Transverse colon (tissue), 4 donors: Measurements from ENCODE around the gene PRG3. TPM values are rescaled to one million over a fixed set of nuclear protein-coding genes. Genes with fewer than 3 reads are reported as not detected.

ENCODE experiments used
- DNase-seq: peaks from one replicate; pipeline ENCODE4 v3.0.0-alpha.2; 2019
- H3K27ac ChIP-seq, 4 donors: fragments of 200-600 bp; sonication (generic); 2 replicates each; pipeline ENCODE4 v1.5.1; 2016 to 2018; ENCODE audit warnings: inconsistent platforms in 4 of 4
- H3K27me3 ChIP-seq: fragments of 200-600 bp; sonication (generic); 2 replicates; pipeline ENCODE4 v1.5.1; 2017; ENCODE audit warnings: inconsistent platforms
- H3K36me3 ChIP-seq, 4 donors: fragments of 200-600 bp; sonication (generic); 2 replicates each; pipeline ENCODE4 v1.5.1; 2017 to 2019; ENCODE audit warnings: inconsistent platforms in 4 of 4
- H3K4me1 ChIP-seq, 4 donors: fragments of 200-600 bp; sonication (generic); 2 replicates each; pipeline ENCODE4 v1.5.1; 2017 to 2020; ENCODE audit warnings: inconsistent platforms in 4 of 4
- H3K4me3 ChIP-seq, 4 donors: fragments of 200-600 bp; sonication (generic); 1 replicate in 1 of 4; 2 replicates in 3 of 4; pipeline versions ENCODE4 v1.5.1 to v1.6.1; 2017 to 2019; ENCODE audit warnings: inconsistent platforms in 4 of 4
- H3K9me3 ChIP-seq, 2 donors: fragments of 200-600 bp; sonication (generic); 2 replicates each; pipeline ENCODE4 v1.5.1; 2017 to 2019; ENCODE audit warnings: inconsistent platforms in 2 of 2
- CTCF ChIP-seq, 5 experiments: fragments of 200-600 bp in 3 of 5; fragments of 450-650 bp in 2 of 5; sonication (generic) in 3 of 5; IDR thresholded peaks; 1 replicate in 2 of 5; 2 replicates in 3 of 5; pipeline ENCODE4 v1.5.1; 2016 to 2017; ENCODE audit warnings: antibody characterized with exemption in 5 of 5, inconsistent platforms in 3 of 5, mild to moderate bottlenecking in 2 of 5, moderate library complexity in 1 of 5
- EP300 ChIP-seq: sonication (generic); formaldehyde crosslinking; IDR thresholded peaks from one replicate; pipeline ENCODE4 v1.6.1; 2017; ENCODE audit warnings: antibody characterized with exemption, low read depth
- POLR2A ChIP-seq: fragments of 450-650 bp; IDR thresholded peaks from one replicate; pipeline ENCODE4 v1.6.1; 2016; ENCODE audit warnings: antibody characterized with exemption, mild to moderate bottlenecking, moderate library complexity
- POLR2AphosphoS5 ChIP-seq, 3 donors: sonication (generic); formaldehyde crosslinking; IDR thresholded peaks; one replicate each; pipeline ENCODE4 v1.6.1; 2016; ENCODE audit warnings: antibody characterized with exemption in 3 of 3
- WGBS, 2 donors: methylation state at CpG; one replicate each; pipeline ENCODE4 v1.1.5; 2018; ENCODE audit warnings: low coverage in 1 of 2; 5-methylcytosine and 5-hydroxymethylcytosine counted together
- in situ Hi-C, 4 donors: fragments of 200-750 bp; cut with MboI; loops; one replicate each; pipeline versions ENCODE4 v1.15.0 to v1.15.1; 2017; ENCODE audit warnings: low sequenced_read_pairs in 3 of 4, low pct_ligation_motif_present in 1 of 4, low pct_unique_long_range_greater_than_20kb in 1 of 4
- intact Hi-C: fragments of 100-400 bp; cut with DNase I; formaldehyde crosslinking; loops from one replicate; pipeline ENCODE4 v1.15.1; 2023; ENCODE audit warnings: low total_unique reads
- total RNA-seq, 4 donors: library from RNA; depleted of rRNA; stranded (reverse); fragments of >200 nt; gene quantifications; one replicate each; pipeline ENCODE4 v1.1.0, GENCODE V29; 2016

Gene PRG3
- total RNA-seq, 4 donors from 2014 or later, result not detected

GRCh38 chr11:57409321-57410100, 28.6 kb upstream of the PRG3 start:
- in situ Hi-C loops, result no loop called here
- intact Hi-C loops, result no loop called here
- WGBS, 2 donors, result 97 to 100% methylated on average over 1 to 18 of the region's 18 CpGs

GRCh38 chr11:57408771-57409170, 27.8 kb upstream of the PRG3 start:
- in situ Hi-C loops (no loop called here), intact Hi-C loops (no loop called here)
- no peak for DNase-seq
- no peaks in the 10 kb centered on the region for H3K9me3 ChIP-seq
- no peaks in the 10 kb centered on the region for H3K36me3 ChIP-seq
- H3K4me3 ChIP-seq, result no peak overlapping the region
- H3K4me1 ChIP-seq, result peaks cover 0 to 7% (median 0%) of the 10 kb centered on the region in 4 donors
- no peaks in the 10 kb centered on the region for H3K27me3 ChIP-seq
- WGBS, 2 donors, result 61% methylated on average over 2 of the region's 2 CpGs; no CpG with 5 or more reads in 1 of the 2 donors
- TF ChIP-seq EP300 (no peak), POLR2AphosphoS5 (IDR thresholded peaks at IDR 0.05) (no peak), CTCF (IDR thresholded peaks at IDR 0.05) (no peak), POLR2A (no peak)
- no peak overlapping the region for H3K27ac ChIP-seq

More at GRCh38 chr11:57409321-57410100, 28.6 kb upstream of the PRG3 start:
- TF ChIP-seq CTCF (IDR thresholded peaks at IDR 0.05), result no peak
- TF ChIP-seq POLR2A, result no peak
- TF ChIP-seq EP300, result no peak
- TF ChIP-seq POLR2AphosphoS5 (IDR thresholded peaks at IDR 0.05), result no peak
- H3K4me3 ChIP-seq, result no peak overlapping the region
- DNase-seq, result no peak
- no peaks in the 10 kb centered on the region for H3K36me3 ChIP-seq
- peaks cover 0 to 7% (median 0%) of the 10 kb centered on the region in 4 donors for H3K4me1 ChIP-seq
- H3K9me3 ChIP-seq, result no peaks in the 10 kb centered on the region
- no peaks in the 10 kb centered on the region for H3K27me3 ChIP-seq
- no peak overlapping the region for H3K27ac ChIP-seq

DNA sequence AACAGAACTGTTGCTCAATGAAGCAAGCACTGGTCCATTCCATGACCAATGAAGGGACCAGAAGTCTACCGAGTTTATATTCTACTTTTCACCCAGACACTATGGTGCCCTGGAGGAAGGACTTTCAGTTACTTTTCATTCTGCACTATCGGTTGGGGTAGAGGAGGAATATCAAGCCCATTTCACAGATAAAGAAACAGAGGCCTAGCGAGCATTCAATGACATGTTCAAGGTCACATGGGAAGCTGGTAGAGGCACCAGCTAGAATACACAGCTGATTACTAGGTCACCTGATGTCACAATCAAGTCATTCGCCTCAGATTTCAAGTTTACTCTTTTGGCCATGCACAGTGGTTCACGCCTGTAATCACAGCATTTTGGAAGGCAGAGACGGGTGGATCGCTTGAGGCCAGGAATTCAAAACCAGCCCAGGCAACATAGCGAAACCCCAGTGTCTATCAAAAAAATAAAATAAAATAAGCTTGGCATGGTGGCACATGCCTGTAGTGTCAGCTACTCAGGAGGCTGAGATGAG, 27.1 kb upstream of the PRG3 start:
- in situ Hi-C loops, result no loop called here
- no peak overlapping the region for H3K4me3 ChIP-seq
- no peak for DNase-seq
- H3K27ac ChIP-seq, result no peak overlapping the region
- TF ChIP-seq EP300 (no peak), CTCF (IDR thresholded peaks at IDR 0.05) (no peak), POLR2AphosphoS5 (IDR thresholded peaks at IDR 0.05) (no peak), POLR2A (no peak)
- 91 to 92% methylated on average over 7 to 8 of the region's 8 CpGs for WGBS, 2 donors
- H3K9me3 ChIP-seq, result no peaks in the 10 kb centered on the region
- no peaks in the 10 kb centered on the region for H3K36me3 ChIP-seq
- H3K27me3 ChIP-seq, result no peaks in the 10 kb centered on the region
- intact Hi-C loops, result no loop called here
- H3K4me1 ChIP-seq, result peaks cover 0 to 7% (median 0%) of the 10 kb centered on the region in 4 donors

GRCh38 chr11:57407010-57407920, 26.3 kb upstream of the PRG3 start:
- H3K4me1 ChIP-seq, result peaks cover 0 to 7% (median 0%) of the 10 kb centered on the region in 4 donors
- no peak overlapping the region for H3K27ac ChIP-seq
- no peak for DNase-seq
- no peaks in the 10 kb centered on the region for H3K9me3 ChIP-seq
- in situ Hi-C loops (no loop called here), intact Hi-C loops (no loop called here)
- H3K4me3 ChIP-seq, result no peak overlapping the region
- WGBS, 2 donors, result 90% methylated on average over 9 of the region's 9 CpGs; no CpG with 5 or more reads in 1 of the 2 donors
- TF ChIP-seq EP300 (no peak), CTCF (IDR thresholded peaks at IDR 0.05) (no peak), POLR2A (no peak), POLR2AphosphoS5 (IDR thresholded peaks at IDR 0.05) (no peak)
- H3K36me3 ChIP-seq, result no peaks in the 10 kb centered on the region
- no peaks in the 10 kb centered on the region for H3K27me3 ChIP-seq
